A673 (cell line): ENCODE data around the gene EPAS1. TPM values are rescaled to one million over a fixed set of nuclear protein-coding genes. Genes with fewer than 3 reads are reported as not detected.

Experiments used
- BruUV-seq: library from RNA; stranded (reverse); fragments of 400-500 nt; replicated peaks from 2 replicates; lab custom pipeline; 2021; lab: Mats Ljungman, UMichigan
- CTCF ChIA-PET: fragments of 300-600 bp; sonication (Branson Sonifier 250); formaldehyde crosslinking; loops from one replicate; lab custom pipeline; 2022; ENCODE audit warnings: antibody characterized with exemption; lab: Charles Lee
- POLR2A ChIA-PET: fragments of 300-600 bp; sonication (Branson Sonifier 250); formaldehyde crosslinking; loops from one replicate; lab custom pipeline; 2022; ENCODE audit warnings: antibody characterized with exemption; ENCODE audit not compliant: low non-redundant PET; lab: Charles Lee
- DNase-seq: peaks from one replicate; pipeline ENCODE4 v3.0.0-alpha.2; 2015; ENCODE audit warnings: low spot score
- H3K27ac ChIP-seq: fragments of 200-600 bp; sonication (generic); 2 replicates; pipeline ENCODE4 v1.5.1; 2016; ENCODE audit warnings: mixed run types, low read depth, mild to moderate bottlenecking, mixed read lengths, antibody characterized with exemption, low read length; ENCODE audit not compliant: poor library complexity, severe bottlenecking
- H3K27me3 ChIP-seq: fragments of 200-600 bp; sonication (generic); replicated peaks from 2 replicates; pipeline ENCODE4 v1.6.1; 2017; ENCODE audit warnings: mixed run types, low read depth, mild to moderate bottlenecking, mixed read lengths, antibody characterized with exemption, low read length; ENCODE audit not compliant: insufficient read depth, poor library complexity
- H3K36me3 ChIP-seq: fragments of 200-600 bp; sonication (generic); 2 replicates; pipeline ENCODE4 v1.6.1; 2016; ENCODE audit warnings: mixed run types, mild to moderate bottlenecking, mixed read lengths, antibody characterized with exemption, low read length; ENCODE audit not compliant: insufficient read depth, poor library complexity, severe bottlenecking
- H3K4me1 ChIP-seq: fragments of 200-600 bp; sonication (generic); 2 replicates; pipeline ENCODE4 v1.6.1; 2017; ENCODE audit warnings: mixed run types, mild to moderate bottlenecking, mixed read lengths, antibody characterized with exemption, low read length; ENCODE audit not compliant: insufficient read depth, poor library complexity, severe bottlenecking
- H3K4me3 ChIP-seq: fragments of 200-600 bp; sonication (generic); 2 replicates; pipeline ENCODE4 v1.5.1; 2016; ENCODE audit warnings: low read depth, mixed run types, mild to moderate bottlenecking, mixed read lengths, low read length; ENCODE audit not compliant: poor library complexity, severe bottlenecking
- H3K9me3 ChIP-seq: fragments of 200-600 bp; sonication (generic); 2 replicates; pipeline ENCODE4 v1.6.1; 2016; ENCODE audit warnings: mixed run types, low read depth, mild to moderate bottlenecking, mixed read lengths, antibody characterized with exemption, low read length; ENCODE audit not compliant: poor library complexity, severe bottlenecking
- EZH2 ChIP-seq: fragments of 200-600 bp; sonication (generic); IDR thresholded peaks from 2 replicates; pipeline ENCODE4 v1.6.1; 2017; ENCODE audit warnings: borderline replicate concordance, low read depth, mild to moderate bottlenecking, mixed read lengths, antibody characterized with exemption, low read length; ENCODE audit not compliant: poor library complexity, severe bottlenecking
- intact Hi-C: fragments of 100-400 bp; cut with micrococcal nuclease; formaldehyde crosslinking; loops from one replicate; pipeline ENCODE4 v1.10.0; 2022; ENCODE audit not compliant: unreplicated experiment
- total RNA-seq: library from RNA; stranded (reverse); gene quantifications from 2 replicates; pipeline ENCODE4 v1.2.3, GENCODE V29; 2021
- TF ChIP-seq, protein P1 (sequence below): fragments of 300-800, 200-600 bp; sonication (generic); conservative IDR thresholded peaks from 2 replicates; pipeline ENCODE4 v1.5.1; 2017; ENCODE audit warnings: low read depth, mild to moderate bottlenecking, antibody characterized with exemption, low read length, moderate library complexity, mixed read lengths

Gene EPAS1
- total RNA-seq, 1 experiment from 2014 or later, result 0.41 TPM

DNA sequence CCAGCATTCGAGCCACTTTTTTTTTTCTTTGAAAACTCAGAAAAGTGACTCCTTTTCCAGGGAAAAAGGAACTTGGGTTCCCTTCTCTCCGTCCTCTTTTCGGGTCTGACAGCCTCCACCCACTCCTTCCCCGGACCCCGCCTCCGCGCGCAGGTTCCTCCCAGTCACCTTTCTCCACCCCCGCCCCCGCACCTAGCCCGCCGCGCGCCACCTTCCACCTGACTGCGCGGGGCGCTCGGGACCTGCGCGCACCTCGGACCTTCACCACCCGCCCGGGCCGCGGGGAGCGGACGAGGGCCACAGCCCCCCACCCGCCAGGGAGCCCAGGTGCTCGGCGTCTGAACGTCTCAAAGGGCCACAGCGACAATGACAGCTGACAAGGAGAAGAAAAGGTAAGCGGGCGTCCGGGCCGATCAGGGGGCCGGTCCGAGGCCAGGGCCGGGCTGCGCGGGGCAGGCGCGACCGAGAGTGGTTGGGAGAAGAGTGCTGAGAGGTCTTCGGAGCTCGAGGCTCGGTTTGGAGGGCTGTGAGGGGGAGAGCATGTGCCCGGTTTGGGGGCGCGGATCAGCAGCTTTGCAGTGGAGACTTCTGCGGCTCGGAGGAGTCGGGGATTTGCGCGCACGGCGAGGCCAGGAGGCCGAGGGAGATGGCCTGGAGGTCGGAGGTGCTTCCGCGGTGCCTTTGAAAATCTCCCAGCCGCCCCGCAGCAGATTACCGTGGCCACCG, 502 bp downstream of the EPAS1 start:
- TF ChIP-seq, protein P1, sequence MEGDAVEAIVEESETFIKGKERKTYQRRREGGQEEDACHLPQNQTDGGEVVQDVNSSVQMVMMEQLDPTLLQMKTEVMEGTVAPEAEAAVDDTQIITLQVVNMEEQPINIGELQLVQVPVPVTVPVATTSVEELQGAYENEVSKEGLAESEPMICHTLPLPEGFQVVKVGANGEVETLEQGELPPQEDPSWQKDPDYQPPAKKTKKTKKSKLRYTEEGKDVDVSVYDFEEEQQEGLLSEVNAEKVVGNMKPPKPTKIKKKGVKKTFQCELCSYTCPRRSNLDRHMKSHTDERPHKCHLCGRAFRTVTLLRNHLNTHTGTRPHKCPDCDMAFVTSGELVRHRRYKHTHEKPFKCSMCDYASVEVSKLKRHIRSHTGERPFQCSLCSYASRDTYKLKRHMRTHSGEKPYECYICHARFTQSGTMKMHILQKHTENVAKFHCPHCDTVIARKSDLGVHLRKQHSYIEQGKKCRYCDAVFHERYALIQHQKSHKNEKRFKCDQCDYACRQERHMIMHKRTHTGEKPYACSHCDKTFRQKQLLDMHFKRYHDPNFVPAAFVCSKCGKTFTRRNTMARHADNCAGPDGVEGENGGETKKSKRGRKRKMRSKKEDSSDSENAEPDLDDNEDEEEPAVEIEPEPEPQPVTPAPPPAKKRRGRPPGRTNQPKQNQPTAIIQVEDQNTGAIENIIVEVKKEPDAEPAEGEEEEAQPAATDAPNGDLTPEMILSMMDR, result no peak
- TF ChIP-seq EZH2, result peak; percentile 90
- ChIA-PET CTCF (no interaction called here), POLR2A (no interaction called here)
- Histone ChIP-seq H3K27ac (no peak overlapping the region), H3K36me3 (no peaks in the 10 kb centered on the region), H3K4me1 (peaks cover 33% of the 10 kb centered on the region), H3K4me3 (peak overlapping the region; percentile 41), H3K9me3 (no peaks in the 10 kb centered on the region), H3K27me3 (peaks cover 89% of the 10 kb centered on the region)
- no TSS peak for BruUV-seq
- intact Hi-C loops, result no loop called here
- peak; percentile 1 for DNase-seq

DNA sequence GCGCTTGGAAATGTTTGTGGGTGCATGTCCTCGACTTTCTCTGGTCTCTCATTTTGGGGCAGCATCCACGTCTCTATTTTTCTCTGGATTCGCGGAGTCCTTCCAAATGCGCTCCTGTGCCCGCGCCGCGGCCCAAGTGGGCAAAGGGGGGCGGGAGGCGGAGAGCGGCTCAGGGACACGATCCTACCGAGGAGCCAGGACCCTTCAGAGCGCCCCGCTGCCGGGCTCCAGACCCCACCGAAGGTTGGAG, 990 bp downstream of the EPAS1 start:
- no peak for DNase-seq
- Histone ChIP-seq H3K36me3 (no peaks in the 10 kb centered on the region), H3K27ac (no peak overlapping the region), H3K4me3 (peak overlapping the region; percentile 41), H3K9me3 (no peaks in the 10 kb centered on the region), H3K4me1 (peaks cover 33% of the 10 kb centered on the region), H3K27me3 (peaks cover 84% of the 10 kb centered on the region)
- POLR2A ChIA-PET, result no interaction called here
- BruUV-seq, result no TSS peak
- TF ChIP-seq EZH2, result no peak
- TF ChIP-seq, protein P1, result no peak
- intact Hi-C loops, result no loop called here
- CTCF ChIA-PET, result no interaction called here

DNA sequence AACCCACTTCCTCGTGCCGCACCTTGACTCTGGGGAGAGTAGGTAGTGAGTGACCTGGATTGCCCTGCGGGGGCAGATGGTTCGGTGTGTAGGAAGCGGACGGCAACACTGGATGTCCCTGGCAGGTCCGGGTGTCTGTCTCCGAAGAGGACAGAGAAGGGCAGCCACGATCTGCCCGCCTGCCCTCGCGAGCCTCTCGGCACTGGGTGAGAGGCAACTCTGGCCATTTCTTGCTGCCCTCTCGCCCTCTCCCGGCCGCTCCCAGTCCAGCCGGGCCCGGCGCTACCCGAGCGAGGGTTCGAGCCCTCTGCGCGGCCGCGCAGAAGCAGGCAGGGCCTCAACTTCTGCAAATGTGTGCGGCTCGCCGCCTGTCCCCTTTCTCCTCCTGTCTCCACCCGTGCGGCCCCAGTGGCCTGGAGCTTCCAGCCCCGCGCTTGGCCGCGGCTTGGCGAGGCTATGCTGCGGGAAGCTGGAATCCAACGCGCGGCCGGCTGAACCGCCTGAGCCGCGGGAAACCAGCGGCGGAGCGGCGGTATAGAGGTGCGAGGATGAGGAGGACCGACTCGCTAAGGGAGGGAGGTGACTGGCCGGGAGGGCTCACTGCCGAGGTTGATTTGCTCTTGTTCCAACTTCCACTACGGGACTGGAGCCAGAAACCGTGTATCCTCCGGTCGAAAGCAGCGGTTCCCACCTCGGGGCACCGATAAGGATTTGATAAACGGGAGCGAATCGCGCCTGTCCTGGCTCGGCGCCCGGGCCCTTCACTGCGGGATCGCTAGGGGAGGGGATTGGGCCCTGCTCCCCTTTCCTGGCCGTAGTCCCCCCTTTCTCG, 1.5 kb downstream of the EPAS1 start:
- DNase-seq, result peak; percentile 14
- H3K4me1 ChIP-seq, result peaks cover 33% of the 10 kb centered on the region
- CTCF ChIA-PET, result no interaction called here
- peak overlapping the region; percentile 41 for H3K4me3 ChIP-seq
- no TSS peak for BruUV-seq
- TF ChIP-seq EZH2, result peak; percentile 96
- TF ChIP-seq, protein P1, result no peak
- H3K27me3 ChIP-seq, result peaks cover 84% of the 10 kb centered on the region
- intact Hi-C loops, result no loop called here
- H3K27ac ChIP-seq, result no peak overlapping the region
- no peaks in the 10 kb centered on the region for H3K9me3 ChIP-seq
- no peaks in the 10 kb centered on the region for H3K36me3 ChIP-seq
- POLR2A ChIA-PET, result no interaction called here
